GM12878 (cell line): ENCODE results near the gene ADAMTS6. TPM values are rescaled to one million over a fixed set of nuclear protein-coding genes. Genes with fewer than 3 reads are reported as not detected.

Experiments
- ATAC-seq: fragments of 200-7000 bp; cut with Tn5 transposase; 3 replicates; pipeline ENCODE4 v1.9.1; 2020; ENCODE audit warnings: mild to moderate bottlenecking, moderate library complexity
- BruUV-seq: library from RNA; stranded (reverse); fragments of 400-500 nt; replicated peaks from 2 replicates; lab custom pipeline; 2021; lab: Mats Ljungman, UMichigan
- CTCF ChIA-PET: fragments of 300-600 bp; sonication (Branson Sonifier 250); formaldehyde crosslinking; extraction: SDS; loops from one replicate; lab custom pipeline; 2021; ENCODE audit warnings: inconsistent platforms; lab: Yijun Ruan, JAX
- POLR2A ChIA-PET: fragments of 350-600 bp; formaldehyde crosslinking; extraction: SDS; loops from one replicate; lab custom pipeline; 2021; ENCODE audit warnings: inconsistent platforms; lab: Charles Lee
- RAD21 ChIA-PET: fragments of 300-600 bp; sonication (Branson Sonifier 250); formaldehyde crosslinking; loops from one replicate; lab custom pipeline; 2023; ENCODE audit warnings: antibody characterized with exemption; ENCODE audit not compliant: unreplicated experiment; lab: Charles Lee
- SMC1A ChIA-PET: fragments of 300-600 bp; sonication (Branson Sonifier 250); formaldehyde crosslinking; loops from one replicate; lab custom pipeline; 2023; ENCODE audit not compliant: unreplicated experiment, uncharacterized antibody; lab: Charles Lee
- DNase-seq: peaks from one replicate; pipeline ENCODE4 v3.0.0-alpha.2; 2011; ENCODE audit warnings: low read depth, low spot score
- FAIRE-seq: peaks from 3 replicates; lab custom pipeline; 2011; peaks lifted over from hg19 to GRCh38; lab: Jason Lieb, UNC
- H2AFZ ChIP-seq: 2 replicates; pipeline ENCODE4 v1.6.0; 2011; ENCODE audit warnings: low read depth, low read length, control low read depth; ENCODE audit not compliant: control insufficient read depth
- H3K27ac ChIP-seq: 2 replicates; pipeline ENCODE4 v1.5.1; 2011; ENCODE audit warnings: control low read depth; ENCODE audit not compliant: control insufficient read depth, insufficient read depth
- H3K27me3 ChIP-seq, 2 experiments: replicated peaks in 1 of 2; 2 replicates each; pipeline versions ENCODE4 v1.6.0 to v1.6.1; 2011; ENCODE audit warnings: low read length in 1 of 2; ENCODE audit not compliant: control insufficient read depth in 2 of 2, insufficient read depth in 2 of 2
- H3K36me3 ChIP-seq, 2 experiments: 2 replicates each; pipeline ENCODE4 v1.5.1; 2011; ENCODE audit warnings: low read length in 1 of 2; ENCODE audit not compliant: control insufficient read depth in 2 of 2, insufficient read depth in 2 of 2
- H3K4me1 ChIP-seq: 2 replicates; pipeline ENCODE4 v1.6.1; 2011; ENCODE audit warnings: mild to moderate bottlenecking, low read length, moderate library complexity, mixed read lengths; ENCODE audit not compliant: control insufficient read depth, insufficient read depth
- H3K4me2 ChIP-seq: 2 replicates; pipeline ENCODE4 v1.6.0; 2011; ENCODE audit warnings: control low read depth; ENCODE audit not compliant: control insufficient read depth, insufficient read depth
- H3K4me3 ChIP-seq: fragments of 200-600 bp; sonication (generic); 2 replicates; pipeline ENCODE4 v1.5.1; 2016
- H3K79me2 ChIP-seq: 2 replicates; pipeline ENCODE4 v1.6.0; 2011; ENCODE audit warnings: low read length; ENCODE audit not compliant: control insufficient read depth, insufficient read depth
- H3K9ac ChIP-seq: 2 replicates; pipeline ENCODE4 v1.8.0; 2011; ENCODE audit warnings: low read length, control low read depth, mixed read lengths; ENCODE audit not compliant: control insufficient read depth, insufficient read depth
- H3K9me3 ChIP-seq: replicated peaks from 3 replicates; pipeline ENCODE4 v1.5.1; 2011; ENCODE audit warnings: mild to moderate bottlenecking, low read length; ENCODE audit not compliant: control insufficient read depth, insufficient read depth
- H4K20me1 ChIP-seq: 2 replicates; pipeline ENCODE4 v1.6.0; 2011; ENCODE audit not compliant: control insufficient read depth, insufficient read depth
- BCL3 ChIP-seq: IDR thresholded peaks from 2 replicates; pipeline ENCODE4 v1.6.1; 2011; ENCODE audit warnings: borderline replicate concordance, low read depth, mild to moderate bottlenecking, moderate library complexity, low read length; ENCODE audit not compliant: insufficient read depth, poor library complexity, severe bottlenecking
- CBFB ChIP-seq: IDR thresholded peaks from 2 replicates; pipeline ENCODE4 v1.6.1; 2016; ENCODE audit warnings: antibody characterized with exemption, low read depth
- EZH2 ChIP-seq: IDR thresholded peaks from 2 replicates; pipeline ENCODE4 v1.6.1; 2012; ENCODE audit warnings: low read depth, mild to moderate bottlenecking, control low read depth, inconsistent platforms, low read length, borderline replicate concordance; ENCODE audit not compliant: control insufficient read depth
- GABPA ChIP-seq: IDR thresholded peaks from 2 replicates; pipeline ENCODE4 v1.6.1; 2014; ENCODE audit warnings: antibody characterized with exemption, low read depth, mild to moderate bottlenecking, inconsistent platforms
- IRF3 ChIP-seq: fragments of 450-650 bp; IDR thresholded peaks from 2 replicates; pipeline ENCODE4 v1.6.1; 2014; ENCODE audit warnings: mild to moderate bottlenecking
- MYC ChIP-seq: IDR thresholded peaks from 2 replicates; pipeline ENCODE4 v1.6.1; 2011; ENCODE audit warnings: mild to moderate bottlenecking, low read length, moderate library complexity, inconsistent platforms; ENCODE audit not compliant: insufficient read depth, insufficient replicate concordance, insufficient read length, severe bottlenecking
- NBN ChIP-seq: fragments of 450-650 bp; IDR thresholded peaks from 2 replicates; pipeline ENCODE4 v1.6.1; 2016
- NFIC ChIP-seq: IDR thresholded peaks from 2 replicates; pipeline ENCODE4 v1.6.1; 2012; ENCODE audit warnings: low read depth, mild to moderate bottlenecking, inconsistent platforms, low read length, moderate library complexity
- PML ChIP-seq: IDR thresholded peaks from 2 replicates; pipeline ENCODE4 v1.6.1; 2012; ENCODE audit warnings: low read length, inconsistent platforms
- POLR2AphosphoS2 ChIP-seq: IDR thresholded peaks from 2 replicates; pipeline ENCODE4 v1.6.1; 2011; ENCODE audit warnings: low read depth, mild to moderate bottlenecking, low read length, improper control_type of control experiment, moderate library complexity
- RAD51 ChIP-seq: fragments of 450-650 bp; IDR thresholded peaks from 2 replicates; pipeline ENCODE4 v1.6.1; 2016; ENCODE audit warnings: moderate library complexity, mild to moderate bottlenecking, inconsistent platforms
- REST ChIP-seq: IDR thresholded peaks from 2 replicates; pipeline ENCODE4 v1.6.1; 2012; ENCODE audit warnings: mild to moderate bottlenecking, low read depth, low read length
- TAF1 ChIP-seq: IDR thresholded peaks from 2 replicates; pipeline ENCODE4 v1.6.1; 2011; ENCODE audit warnings: mild to moderate bottlenecking, low read depth, low read length, borderline replicate concordance
- ZNF274 ChIP-seq: IDR thresholded peaks from one replicate; pipeline ENCODE4 v1.8.0; 2011; ENCODE audit not compliant: insufficient read length, insufficient read depth
- ZNF622 ChIP-seq: fragments of 450-650 bp; IDR thresholded peaks from 2 replicates; pipeline ENCODE4 v1.6.1; 2017; ENCODE audit warnings: mild to moderate bottlenecking, inconsistent platforms
- WGBS: methylation state at CpG from one replicate; pipeline ENCODE4 v1.1.6; 2016; ENCODE audit warnings: low lambda C conversion rate; ENCODE audit not compliant: insufficient replicate concordance, insufficient coverage; ENCODE audit errors: missing lambda C conversion rate; 5-methylcytosine and 5-hydroxymethylcytosine counted together
- in situ Hi-C: fragments of 300-500 bp; cut with MboI; formaldehyde crosslinking; loops from 9 replicates; pipeline ENCODE4 v1.14.3; 2018; ENCODE audit warnings: mixed read lengths
- intact Hi-C: fragments of 100-400 bp; cut with micrococcal nuclease; formaldehyde crosslinking; loops from one replicate; pipeline ENCODE4 v1.14.2; 2022; ENCODE audit not compliant: unreplicated experiment
- polyA plus RNA-seq, 11 experiments: library from polyadenylated mRNA; depleted of rRNA in 4 of 11; unstranded in 6 of 11; stranded (reverse) in 5 of 11; fragments of >200 nt; fragmentation: Nextera tagmentation in 4 of 11; fragmentation: Illumina TruSeq in 1 of 11; extraction: Ambion mirVana in 4 of 11; extraction: Trizol in 1 of 11; gene quantifications; 1 replicate in 1 of 11; 2 replicates in 10 of 11; pipeline versions ENCODE4 v1.2.1 to v1.2.3, GENCODE V29; 2011 to 2016; ENCODE audit warnings: inconsistent platforms in 2 of 11, missing spikeins in 2 of 11, low read depth in 1 of 11
- total RNA-seq, 4 experiments: library from RNA; depleted of rRNA in 3 of 4; stranded (reverse); fragments of >200 nt in 3 of 4; fragmentation: Illumina TruSeq in 1 of 4; extraction: Trizol in 1 of 4; gene quantifications; 2 replicates each; pipeline versions ENCODE4 v1.2.1 to v1.2.3, GENCODE V29; 2013 to 2021
- TF ChIP-seq, protein P1 (sequence below): IDR thresholded peaks from 2 replicates; pipeline ENCODE4 v1.6.1; 2011; ENCODE audit warnings: borderline replicate concordance, low read depth, mild to moderate bottlenecking, moderate library complexity, mixed read lengths, low read length; ENCODE audit not compliant: insufficient read depth; ENCODE audit errors: extremely low read length

ADAMTS6 gene
- total and polyA plus RNA-seq, 10 of the 15 experiments (the other 5 are each of a cell fraction or from before 2014, with no cell fraction given), result 1.1 to 12.3 (median 6.5) TPM

DNA sequence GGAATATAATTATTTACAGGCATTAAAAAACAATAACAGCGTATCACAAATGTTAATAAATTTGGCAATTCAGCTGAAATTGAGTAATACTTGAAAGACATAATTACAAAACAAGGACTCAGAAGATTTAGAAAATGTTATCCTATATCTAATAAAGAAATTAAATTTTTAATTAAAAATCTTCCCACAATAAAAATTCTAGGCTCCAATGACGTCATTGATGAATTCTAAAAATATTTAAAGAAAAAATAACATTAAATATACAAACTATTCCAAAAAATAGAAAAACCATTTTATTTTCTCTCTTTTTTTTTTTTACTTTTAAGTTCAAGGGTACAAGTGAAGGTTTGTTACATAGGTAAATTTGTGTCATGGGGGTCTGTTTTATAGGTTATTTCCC, 161.5 kb downstream of the ADAMTS6 start:
- POLR2A ChIA-PET, result no interaction called here
- no peak overlapping the region for H2AFZ ChIP-seq
- no peak overlapping the region for H3K9ac ChIP-seq
- WGBS, result 50% methylated on average over 2 of the region's 2 CpGs
- H3K27ac ChIP-seq, result no peak overlapping the region
- no peaks in the 10 kb centered on the region for H3K4me1 ChIP-seq
- H3K4me3 ChIP-seq, result no peak overlapping the region
- H3K79me2 ChIP-seq, result no peaks in the 10 kb centered on the region
- FAIRE-seq, result no peak
- SMC1A ChIA-PET, result no interaction called here
- no peak for DNase-seq
- TF ChIP-seq ZNF622 (no peak), GABPA (no peak), IRF3 (no peak), RAD51 (no peak), CBFB (no peak), PML (no peak), MYC (no peak), REST (no peak), TAF1 (no peak), EZH2 (no peak), BCL3 (no peak), NBN (no peak), NFIC (no peak), POLR2AphosphoS2 (no peak), ZNF274 (no peak)
- TF ChIP-seq, protein P1, sequence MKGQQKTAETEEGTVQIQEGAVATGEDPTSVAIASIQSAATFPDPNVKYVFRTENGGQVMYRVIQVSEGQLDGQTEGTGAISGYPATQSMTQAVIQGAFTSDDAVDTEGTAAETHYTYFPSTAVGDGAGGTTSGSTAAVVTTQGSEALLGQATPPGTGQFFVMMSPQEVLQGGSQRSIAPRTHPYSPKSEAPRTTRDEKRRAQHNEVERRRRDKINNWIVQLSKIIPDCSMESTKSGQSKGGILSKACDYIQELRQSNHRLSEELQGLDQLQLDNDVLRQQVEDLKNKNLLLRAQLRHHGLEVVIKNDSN, result no peak
- no peak for ATAC-seq
- H3K4me2 ChIP-seq, result no peak overlapping the region
- RAD21 ChIA-PET, result no interaction called here
- in situ Hi-C loops, result no loop called here
- CTCF ChIA-PET, result no interaction called here
- no TSS peak for BruUV-seq
- no peaks in the 10 kb centered on the region for H3K36me3 ChIP-seq
- intact Hi-C loops, result no loop called here
- H3K9me3 ChIP-seq, result no peaks in the 10 kb centered on the region
- H3K27me3 ChIP-seq, result no peaks in the 10 kb centered on the region
- H4K20me1 ChIP-seq, result no peaks in the 10 kb centered on the region
